ENCODE measurements around the gene RUBCN. TPM values are rescaled to one million over a fixed set of nuclear protein-coding genes. Genes with fewer than 3 reads are reported as not detected.
A peak's percentile ranks its signal among the peaks of the same experiment; 100 is the strongest.

Gene RUBCN
- total and polyA plus RNA-seq, 2 of the 13 experiments (the other 11 are each of a cell fraction or from before 2014, with no cell fraction given): 5.2 to 8.1 TPM

DNA sequence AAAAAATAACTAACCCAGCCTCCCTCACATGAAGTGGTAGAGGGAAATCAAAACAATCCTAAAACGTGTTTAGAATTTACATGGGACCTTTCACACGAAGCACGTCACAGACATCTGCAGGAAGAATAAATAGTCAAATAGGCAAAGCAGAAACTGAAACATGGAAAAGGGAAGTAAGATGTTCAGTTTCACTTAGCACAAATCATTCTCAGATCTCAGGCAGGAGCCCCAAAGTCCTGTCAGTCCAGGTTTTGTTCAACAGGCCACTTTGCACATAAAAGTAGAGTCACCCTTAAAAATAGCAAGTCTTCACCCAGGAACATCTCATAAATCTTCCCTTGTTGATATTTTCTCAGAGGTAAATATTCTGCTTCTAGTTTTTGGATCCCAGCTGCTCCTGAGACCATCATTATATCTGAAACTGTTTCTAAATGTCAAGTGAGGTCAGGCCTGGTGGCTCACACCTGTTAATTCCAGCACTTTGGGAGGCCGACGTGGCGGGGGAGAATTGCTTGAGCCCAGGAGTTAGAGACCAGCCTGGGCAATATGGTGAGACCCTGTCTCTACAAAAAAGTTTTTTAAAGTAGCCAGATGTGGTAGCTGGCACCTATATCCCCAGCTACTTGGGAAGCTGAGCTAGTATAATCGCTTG, 1.9 kb downstream of the RUBCN start:
- Histone ChIP-seq H3K79me2 (ENCODE audit: insufficient read depth, low read length) (peaks cover 11% of the 10 kb centered on the region), H4K20me1 (ENCODE audit: insufficient read depth, low read length) (no peaks in the 10 kb centered on the region), H3K27me3 (ENCODE audit: control insufficient read depth in 1 of 2, insufficient read depth in 2 of 2, low read length in 2 of 2) (no peaks in the 10 kb centered on the region; a peak in 1 of 5 replicates), H2AFZ (ENCODE audit: low read length) (no peak overlapping the region), H3K27ac (ENCODE audit: extremely low read length, insufficient read depth, low read length) (no peak overlapping the region), H3K9me3 (ENCODE audit: low read length) (no peaks in the 10 kb centered on the region), H3K9ac (ENCODE audit: insufficient read depth, low read depth, low read length) (no peak overlapping the region), H3K36me3 (replicated peaks in 1 of 2; ENCODE audit: control insufficient read depth in 1 of 2, insufficient read depth in 2 of 2, low read length in 2 of 2) (no peaks in the 10 kb centered on the region), H3K4me1 (ENCODE audit: insufficient read depth, low read length) (peaks cover 20% of the 10 kb centered on the region), H3K4me2 (ENCODE audit: low read depth, low read length) (no peak overlapping the region), H3K4me3 (replicated peaks in 1 of 3; ENCODE audit: insufficient read depth in 1 of 3, low read depth in 2 of 3, low read length in 3 of 3) (no peak overlapping the region)
- FAIRE-seq (no peak), ATAC-seq (no peak), DNase-seq (ENCODE audit: low spot score) (no peak)
- ChIA-PET CTCF (ENCODE audit: low intra/inter-chr PET ratio, low total read pairs) (no interaction called here), POLR2A (no interaction called here)
- intact Hi-C loops (cut with micrococcal nuclease; ENCODE audit: unreplicated experiment): no loop called here
- TSS peak; percentile 43 for BruUV-seq (replicated peaks)
- WGBS (ENCODE audit: low lambda C conversion rate): 89% methylated on average over 7 of the region's 7 CpGs
- TF ChIP-seq ZNF121 (CRISPR knock-in tag; IDR thresholded peaks at IDR 0.05): no peak
- no peak for TF ChIP-seq FOXP1 (IDR thresholded peaks at IDR 0.05)
- TF ChIP-seq FOXP1 (CRISPR knock-in tag; IDR thresholded peaks at IDR 0.05): no peak
- no peak for TF ChIP-seq BCLAF1 (IDR thresholded peaks at IDR 0.05)
- TF ChIP-seq HIVEP1 (CRISPR knock-in tag; IDR thresholded peaks at IDR 0.05): no peak
- no peak for TF ChIP-seq ZNF501 (CRISPR knock-in tag; IDR thresholded peaks at IDR 0.05)
- no peak for TF ChIP-seq KDM2A (CRISPR knock-in tag; IDR thresholded peaks at IDR 0.05; ENCODE audit: borderline replicate concordance, low read depth)
- in situ Hi-C loops (cut with HindIII; ENCODE audit: extremely low pct_ligation_motif_present, low pct_unique_long_range_greater_than_20kb): no loop called here
